OCI-LY1 (cell line): ENCODE measurements around the gene LSM11.

Experiments used
- CTCF ChIP-seq: fragments of 200-600 bp; sonication (generic), shearing (Covaris generic); IDR thresholded peaks from 2 replicates; pipeline ENCODE4 v1.5.1; 2017; ENCODE audit warnings: mild to moderate bottlenecking, antibody characterized with exemption, low read length, moderate library complexity, mixed read lengths
- EZH2 ChIP-seq: fragments of 200-600 bp; sonication (generic), shearing (Covaris generic); IDR thresholded peaks from 2 replicates; pipeline ENCODE4 v1.8.0; 2017; ENCODE audit warnings: borderline replicate concordance, mixed run types, mild to moderate bottlenecking, antibody characterized with exemption, low read length, moderate library complexity, mixed read lengths

- TF ChIP-seq CTCF (no peak), EZH2 (no peak)
Observed at GRCh38 chr5:157744051-157745011, 819 bp downstream of the LSM11 start.
